Endothelial cell of umbilical vein (primary cell): ENCODE results near the gene FBXO27. TPM values are rescaled to one million over a fixed set of nuclear protein-coding genes. Genes with fewer than 3 reads are reported as not detected.

Experiments used
- BruUV-seq: library from RNA; stranded (reverse); fragments of 400-500 nt; replicated peaks from 2 replicates; lab custom pipeline; 2021; lab: Mats Ljungman, UMichigan
- CTCF ChIA-PET: fragments of 300-600, 350-600 bp; sonication (Branson Sonifier 250); formaldehyde crosslinking; loops from one replicate; lab custom pipeline; 2021; ENCODE audit warnings: antibody characterized with exemption, inconsistent platforms; lab: Charles Lee
- POLR2A ChIA-PET: fragments of 300-600, 350-600 bp; sonication (Branson Sonifier 250); formaldehyde crosslinking; loops from one replicate; lab custom pipeline; 2021; ENCODE audit warnings: antibody characterized with exemption, inconsistent platforms; lab: Charles Lee
- DNase-seq: peaks from one replicate; pipeline ENCODE4 v3.0.0-alpha.2; 2011; ENCODE audit warnings: low read depth, low spot score
- FAIRE-seq: peaks from 2 replicates; lab custom pipeline; 2011; peaks lifted over from hg19 to GRCh38; lab: Jason Lieb, UNC
- H2AFZ ChIP-seq: 2 replicates; pipeline ENCODE4 v1.6.0; 2012; ENCODE audit warnings: low read depth, low read length, control low read depth, inconsistent platforms
- H3K27ac ChIP-seq: 2 replicates; pipeline ENCODE4 v1.5.1; 2011; ENCODE audit warnings: low read depth, mild to moderate bottlenecking, control low read depth, low read length, moderate library complexity; ENCODE audit not compliant: insufficient read depth
- H3K27me3 ChIP-seq, 2 experiments: 2 replicates each; pipeline versions ENCODE4 v1.6.0 to v1.6.1; 2011; ENCODE audit warnings: low read length in 2 of 2, mixed read lengths in 1 of 2; ENCODE audit not compliant: control insufficient read depth in 2 of 2, insufficient read depth in 2 of 2
- H3K36me3 ChIP-seq, 2 experiments: 2 replicates in 1 of 2; 3 replicates in 1 of 2; pipeline ENCODE4 v1.5.1; 2011; ENCODE audit warnings: low read length in 2 of 2, mild to moderate bottlenecking in 1 of 2, moderate library complexity in 1 of 2; ENCODE audit not compliant: control insufficient read depth in 2 of 2, insufficient read depth in 2 of 2; ENCODE audit errors: extremely low read depth in 1 of 2
- H3K4me1 ChIP-seq: 3 replicates; pipeline ENCODE4 v1.5.1; 2011; ENCODE audit warnings: mild to moderate bottlenecking, low read length; ENCODE audit not compliant: control insufficient read depth, insufficient read depth; ENCODE audit errors: extremely low read depth
- H3K4me2 ChIP-seq: 2 replicates; pipeline ENCODE4 v1.6.1; 2011; ENCODE audit warnings: low read length, control low read depth, mixed read lengths; ENCODE audit not compliant: insufficient read depth
- H3K4me3 ChIP-seq, 3 experiments: fragments of 200-600 bp in 1 of 3; sonication (generic), shearing (Covaris generic) in 1 of 3; replicated peaks in 1 of 3; 2 replicates each; pipeline ENCODE4 v1.5.1; 2011 to 2016; ENCODE audit warnings: control low read depth in 3 of 3, low read length in 3 of 3, mild to moderate bottlenecking in 2 of 3, inconsistent platforms in 1 of 3, low read depth in 1 of 3, moderate library complexity in 1 of 3; ENCODE audit not compliant: insufficient read depth in 1 of 3
- H3K79me2 ChIP-seq: 2 replicates; pipeline ENCODE4 v1.6.0; 2012; ENCODE audit warnings: low read length, inconsistent platforms; ENCODE audit not compliant: control insufficient read depth, insufficient read depth
- H3K9ac ChIP-seq: replicated peaks from 2 replicates; pipeline ENCODE3; 2011; ENCODE audit warnings: low read length, control low read depth; ENCODE audit not compliant: insufficient read depth; ENCODE audit errors: extremely low read depth
- H3K9me1 ChIP-seq: replicated peaks from 3 replicates; pipeline ENCODE4 v1.6.0; 2011; ENCODE audit warnings: mild to moderate bottlenecking, low read length; ENCODE audit not compliant: control insufficient read depth, insufficient read depth; ENCODE audit errors: extremely low read depth
- H3K9me3 ChIP-seq: replicated peaks from 2 replicates; pipeline ENCODE4 v1.5.1; 2012; ENCODE audit warnings: low read length, inconsistent platforms; ENCODE audit not compliant: control insufficient read depth, insufficient read depth
- H4K20me1 ChIP-seq: replicated peaks from 2 replicates; pipeline ENCODE3; 2011; ENCODE audit warnings: mild to moderate bottlenecking, low read length; ENCODE audit not compliant: control insufficient read depth, insufficient read depth; ENCODE audit errors: extremely low read depth
- EZH2 ChIP-seq: IDR thresholded peaks from 2 replicates; pipeline ENCODE4 v1.6.1; 2012; ENCODE audit warnings: borderline replicate concordance, low read depth, mild to moderate bottlenecking, moderate library complexity, low read length, inconsistent platforms; ENCODE audit not compliant: severe bottlenecking
- FOS ChIP-seq: IDR thresholded peaks from 2 replicates; pipeline ENCODE4 v1.6.1; 2011; ENCODE audit warnings: mild to moderate bottlenecking, low read length, moderate library complexity, borderline replicate concordance; ENCODE audit not compliant: insufficient read depth
- GATA2 ChIP-seq: IDR thresholded peaks from 2 replicates; pipeline ENCODE4 v1.7.0; 2011; ENCODE audit warnings: low read depth, mild to moderate bottlenecking, moderate library complexity, mixed read lengths, low read length; ENCODE audit not compliant: insufficient read length, insufficient read depth
- JUN ChIP-seq: IDR thresholded peaks from 2 replicates; pipeline ENCODE4 v1.6.1; 2011; ENCODE audit warnings: borderline replicate concordance, low read depth; ENCODE audit not compliant: insufficient read length, insufficient read depth
- MYC ChIP-seq: IDR thresholded peaks from one replicate; pipeline ENCODE4 v1.6.1; 2011; ENCODE audit warnings: mild to moderate bottlenecking, low read depth, low read length
- POLR2A ChIP-seq: IDR thresholded peaks from 2 replicates; pipeline ENCODE4 v1.6.1; 2012; ENCODE audit warnings: low read depth, mild to moderate bottlenecking, control low read depth, low read length
- POLR2AphosphoS5 ChIP-seq: IDR thresholded peaks from 2 replicates; pipeline ENCODE4 v1.6.1; 2012; ENCODE audit warnings: low read depth, mild to moderate bottlenecking, control low read depth, low read length, moderate library complexity; ENCODE audit not compliant: insufficient read depth
- dilution Hi-C: fragments of 300-500 bp; cut with MboI; formaldehyde crosslinking; loops from one replicate; pipeline ENCODE4 v1.15.0; 2019; ENCODE audit warnings: low sequenced_read_pairs; ENCODE audit not compliant: extremely low pct_ligation_motif_present
- intact Hi-C: fragments of 100-400 bp; cut with micrococcal nuclease; formaldehyde crosslinking; loops from one replicate; pipeline ENCODE4 v1.10.0; 2022
- polyA plus RNA-seq, 4 experiments: library from polyadenylated mRNA; depleted of rRNA in 3 of 4; stranded (reverse) in 3 of 4; unstranded in 1 of 4; fragments of >200 nt; gene quantifications; 2 replicates each; pipeline versions ENCODE4 v1.2.1 to v1.2.3, GENCODE V29; 2011 to 2012; ENCODE audit warnings: missing spikeins in 1 of 4
- total RNA-seq: library from RNA; stranded (reverse); gene quantifications from 2 replicates; pipeline ENCODE4 v1.2.3, GENCODE V29; 2021
- TF ChIP-seq, protein P1 (sequence below): IDR thresholded peaks from 2 replicates; pipeline ENCODE4 v1.6.1; 2011; ENCODE audit not compliant: insufficient read depth, insufficient read length
- TF ChIP-seq, protein P2 (sequence below), 2 donors: IDR thresholded peaks; 1 replicate in 1 of 2; 2 replicates in 1 of 2; pipeline ENCODE4 v1.5.1; 2011; ENCODE audit warnings: low read length in 2 of 2, mild to moderate bottlenecking in 2 of 2, moderate library complexity in 2 of 2, control low read depth in 1 of 2, inconsistent platforms in 1 of 2, low read depth in 1 of 2; ENCODE audit not compliant: insufficient read depth in 1 of 2; ENCODE audit errors: extremely low read depth in 1 of 2

FBXO27 gene
- total and polyA plus RNA-seq, 2 donors (not counting 3 experiments of a cell fraction or from before 2014, with no cell fraction given) = 3.5 to 4.2 TPM

DNA sequence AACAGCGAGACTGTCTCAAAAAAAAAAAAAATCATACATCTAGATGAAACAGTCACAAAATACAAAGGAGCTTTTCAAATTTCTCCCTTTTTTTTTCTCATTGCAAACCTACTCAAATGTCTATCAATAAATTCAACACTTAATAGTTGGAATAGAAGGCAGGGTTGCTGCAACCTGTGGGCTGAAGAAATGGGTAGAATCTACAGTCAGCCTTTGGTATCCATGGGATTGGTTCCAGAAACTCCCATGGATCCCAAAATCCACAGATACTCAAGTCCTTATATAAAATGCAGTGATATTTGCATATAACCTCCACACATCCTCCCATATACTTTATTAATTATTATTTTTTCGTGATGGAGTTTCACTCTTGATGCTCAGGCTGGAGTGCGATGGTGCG lies 14.7 kb downstream of the FBXO27 start:
- ChIA-PET POLR2A (no interaction called here), CTCF (no interaction called here)
- H3K9me3 ChIP-seq = no peaks in the 10 kb centered on the region

More for the DNA sequence above, 14.7 kb downstream of the FBXO27 start:
- Histone ChIP-seq H3K4me3 (no peak overlapping the region), H4K20me1 (no peaks in the 10 kb centered on the region), H3K9ac (no peak overlapping the region), H3K4me1 (no peaks in the 10 kb centered on the region), H3K27ac (no peak overlapping the region), H3K9me1 (no peaks in the 10 kb centered on the region), H3K36me3 (no peaks in the 10 kb centered on the region), H3K79me2 (no peaks in the 10 kb centered on the region), H2AFZ (no peak overlapping the region), H3K27me3 (peaks cover 0 to 2% of the 10 kb centered on the region in 2 experiments), H3K4me2 (no peak overlapping the region)
- DNase-seq (no peak), FAIRE-seq (no peak)
- no TSS peak for BruUV-seq
- TF ChIP-seq, protein P1, sequence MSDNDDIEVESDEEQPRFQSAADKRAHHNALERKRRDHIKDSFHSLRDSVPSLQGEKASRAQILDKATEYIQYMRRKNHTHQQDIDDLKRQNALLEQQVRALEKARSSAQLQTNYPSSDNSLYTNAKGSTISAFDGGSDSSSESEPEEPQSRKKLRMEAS = no peak
- TF ChIP-seq POLR2A (no peak), POLR2AphosphoS5 (no peak), EZH2 (no peak), GATA2 (no peak), FOS (no peak), MYC (no peak), JUN (no peak)
- TF ChIP-seq, protein P2, sequence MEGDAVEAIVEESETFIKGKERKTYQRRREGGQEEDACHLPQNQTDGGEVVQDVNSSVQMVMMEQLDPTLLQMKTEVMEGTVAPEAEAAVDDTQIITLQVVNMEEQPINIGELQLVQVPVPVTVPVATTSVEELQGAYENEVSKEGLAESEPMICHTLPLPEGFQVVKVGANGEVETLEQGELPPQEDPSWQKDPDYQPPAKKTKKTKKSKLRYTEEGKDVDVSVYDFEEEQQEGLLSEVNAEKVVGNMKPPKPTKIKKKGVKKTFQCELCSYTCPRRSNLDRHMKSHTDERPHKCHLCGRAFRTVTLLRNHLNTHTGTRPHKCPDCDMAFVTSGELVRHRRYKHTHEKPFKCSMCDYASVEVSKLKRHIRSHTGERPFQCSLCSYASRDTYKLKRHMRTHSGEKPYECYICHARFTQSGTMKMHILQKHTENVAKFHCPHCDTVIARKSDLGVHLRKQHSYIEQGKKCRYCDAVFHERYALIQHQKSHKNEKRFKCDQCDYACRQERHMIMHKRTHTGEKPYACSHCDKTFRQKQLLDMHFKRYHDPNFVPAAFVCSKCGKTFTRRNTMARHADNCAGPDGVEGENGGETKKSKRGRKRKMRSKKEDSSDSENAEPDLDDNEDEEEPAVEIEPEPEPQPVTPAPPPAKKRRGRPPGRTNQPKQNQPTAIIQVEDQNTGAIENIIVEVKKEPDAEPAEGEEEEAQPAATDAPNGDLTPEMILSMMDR (IDR thresholded peaks at IDR 0.05; ENCODE audit: extremely low read depth in 1 of 2, insufficient read depth in 1 of 2, low read depth in 1 of 2, low read length in 2 of 2) = no peak
- intact Hi-C loops (no loop called here), dilution Hi-C loops (no loop called here)
